H1 (cell line): ENCODE measurements around the gene KCTD11. TPM values are rescaled to one million over a fixed set of nuclear protein-coding genes. Genes with fewer than 3 reads are reported as not detected.

ENCODE experiments used
- ASH2L ChIP-seq: fragments of 200-600, 300-600 bp; sonication (generic); IDR thresholded peaks from one replicate; pipeline ENCODE4 v1.7.1; 2017; ENCODE audit warnings: low read length
- CTBP2 ChIP-seq: IDR thresholded peaks from 2 replicates; pipeline ENCODE4 v1.7.0; 2011; ENCODE audit warnings: borderline replicate concordance, mild to moderate bottlenecking, moderate library complexity, mixed read lengths, low read length; ENCODE audit not compliant: insufficient read depth, insufficient read length
- EP300 ChIP-seq, 2 experiments: IDR thresholded peaks; 1 replicate in 1 of 2; 2 replicates in 1 of 2; pipeline ENCODE4 v1.6.1; 2011 to 2012; ENCODE audit warnings: low read depth in 2 of 2, low read length in 2 of 2, mild to moderate bottlenecking in 2 of 2, borderline replicate concordance in 1 of 2, inconsistent platforms in 1 of 2, moderate library complexity in 1 of 2
- GABPA ChIP-seq: IDR thresholded peaks from 2 replicates; pipeline ENCODE4 v1.6.1; 2011; ENCODE audit warnings: mild to moderate bottlenecking, low read length, moderate library complexity, borderline replicate concordance; ENCODE audit not compliant: insufficient read depth
- JUND ChIP-seq: IDR thresholded peaks from 2 replicates; pipeline ENCODE4 v1.6.1; 2011; ENCODE audit warnings: mild to moderate bottlenecking, improper control_type of control experiment, low read length
- KDM1A ChIP-seq: fragments of 200-600, 300-600 bp; sonication (generic); IDR thresholded peaks from 2 replicates; pipeline ENCODE4 v1.7.1; 2016; ENCODE audit warnings: mild to moderate bottlenecking, low read length, borderline replicate concordance
- NANOG ChIP-seq: IDR thresholded peaks from 2 replicates; pipeline ENCODE4 v1.6.1; 2011; ENCODE audit warnings: low read length, low read depth, mild to moderate bottlenecking, inconsistent platforms; ENCODE audit not compliant: insufficient read depth, poor library complexity, severe bottlenecking
- POLR2A ChIP-seq, 2 experiments: IDR thresholded peaks; 1 replicate in 1 of 2; 2 replicates in 1 of 2; pipeline ENCODE4 v1.6.1; 2011; ENCODE audit warnings: low read depth in 2 of 2, low read length in 2 of 2, mild to moderate bottlenecking in 2 of 2; ENCODE audit errors: control extremely low read depth in 1 of 2
- RAD21 ChIP-seq, 2 experiments: IDR thresholded peaks in 1 of 2; conservative IDR thresholded peaks in 1 of 2; 2 replicates each; pipeline ENCODE4 v1.6.1; 2011; ENCODE audit warnings: low read depth in 2 of 2, low read length in 2 of 2, improper control_type of control experiment in 1 of 2, inconsistent platforms in 1 of 2, mild to moderate bottlenecking in 1 of 2, moderate library complexity in 1 of 2
- RNF2 ChIP-seq: fragments of 200-900, 300-1000 bp; sonication (generic); IDR thresholded peaks from 2 replicates; pipeline ENCODE4 v1.7.1; 2016; ENCODE audit warnings: borderline replicate concordance, low read depth, mild to moderate bottlenecking, antibody characterized with exemption, low read length; ENCODE audit not compliant: poor library complexity, severe bottlenecking; ENCODE audit errors: missing control alignments
- SP1 ChIP-seq: IDR thresholded peaks from 2 replicates; pipeline ENCODE4 v1.6.1; 2011; ENCODE audit warnings: low read depth, low read length
- polyA plus RNA-seq, 7 experiments: library from polyadenylated mRNA; depleted of rRNA in 3 of 7; stranded (reverse) in 5 of 7; unstranded in 2 of 7; fragments of >200 nt in 5 of 7; fragments of 200-250 nt in 2 of 7; gene quantifications; 1 replicate in 5 of 7; 2 replicates in 1 of 7; 4 replicates in 1 of 7; pipeline versions ENCODE4 v1.2.1 to v1.2.3, GENCODE V29; 2011 to 2013; ENCODE audit warnings: missing spikeins in 2 of 7, mixed read lengths in 2 of 7
- total RNA-seq: library from RNA; stranded (reverse); fragmentation: NEBNext Ultra II Directional; extraction: Animal tissue kit (Norgen Biotek cat#: 25700); gene quantifications from 2 replicates; pipeline ENCODE4 v1.2.1, GENCODE V29; 2021
- TF ChIP-seq, protein P1 (sequence below): IDR thresholded peaks from 2 replicates; pipeline ENCODE4 v1.6.1; 2012; ENCODE audit warnings: inconsistent platforms

Gene KCTD11
- total and polyA plus RNA-seq, 2 of the 8 experiments (the other 6 are each of a cell fraction or from before 2014, with no cell fraction given) = 8.6 to 9.2 TPM

GRCh38 chr17:7336240-7337175 lies 15.5 kb upstream of the KCTD11 start, which contains the start of gene ACAP1 (continued):
- TF ChIP-seq GABPA = peak; percentile 49; the same call in 1 of the 2 replicates
- peak; percentile 67; the same call in 1 of the 2 replicates for TF ChIP-seq KDM1A
- peak; percentile 85 for TF ChIP-seq ASH2L
- peak; percentile 67; the same call in 1 of the 2 replicates for TF ChIP-seq SP1
- TF ChIP-seq NANOG = no peak
- TF ChIP-seq CTBP2 = peak; percentile 73
- TF ChIP-seq, protein P1, sequence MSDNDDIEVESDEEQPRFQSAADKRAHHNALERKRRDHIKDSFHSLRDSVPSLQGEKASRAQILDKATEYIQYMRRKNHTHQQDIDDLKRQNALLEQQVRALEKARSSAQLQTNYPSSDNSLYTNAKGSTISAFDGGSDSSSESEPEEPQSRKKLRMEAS = peak; percentile 54
- TF ChIP-seq JUND = no peak
- peak in 1 of 2 experiments; percentile 32; a peak in 2 of 3 replicates for TF ChIP-seq POLR2A (IDR thresholded peaks at IDR 0.05; ENCODE audit: control extremely low read depth in 1 of 2, low read depth in 2 of 2, low read length in 2 of 2)
- TF ChIP-seq RNF2 = no peak
- peak in 1 of 2 experiments; percentile 16; a peak in 1 of 4 replicates for TF ChIP-seq RAD21 (IDR thresholded peaks at IDR 0.05 in 1 of 2, conservative IDR thresholded peaks at IDR 0.05 in 1 of 2; ENCODE audit: low read depth in 2 of 2, low read length in 2 of 2)
- peak in 1 of 2 experiments; percentile 52; a peak in 1 of 3 replicates for TF ChIP-seq EP300 (IDR thresholded peaks at IDR 0.05; ENCODE audit: borderline replicate concordance in 1 of 2, low read depth in 2 of 2, low read length in 2 of 2)
